T-cell (primary cell): ENCODE data around the gene PLA2R1. TPM values are rescaled to one million over a fixed set of nuclear protein-coding genes. Genes with fewer than 3 reads are reported as not detected.

ENCODE experiments used
- ATAC-seq, 4 experiments: fragments of 200-7000 bp in 3 of 4; fragments of 150-1000 bp in 1 of 4; cut with Tn5 transposase; replicated peaks in 1 of 4; 1 replicate in 3 of 4; 2 replicates in 1 of 4; pipeline ENCODE4 v1.10.0; 2021; ENCODE audit warnings: moderate library complexity in 3 of 4, mild to moderate bottlenecking in 2 of 4, moderate number of reproducible peaks in 1 of 4
- CTCF ChIA-PET, 2 donors: fragments of 300-600 bp; sonication (Branson Sonifier 250); formaldehyde crosslinking; loops; one replicate each; lab custom pipeline; 2022; ENCODE audit warnings: antibody characterized with exemption in 2 of 2; lab: Charles Lee
- POLR2A ChIA-PET, 2 donors: fragments of 300-600 bp; sonication (Branson Sonifier 250); formaldehyde crosslinking; loops; one replicate each; lab custom pipeline; 2022; ENCODE audit warnings: antibody characterized with exemption in 2 of 2; lab: Charles Lee
- DNase-seq, 35 experiments: peaks; one replicate each; pipeline versions ENCODE4 v3.0.0 to v3.0.0-alpha.2; 2013 to 2023
- H3K27ac ChIP-seq: one replicate; pipeline ENCODE4 v1.5.1; 2013; ENCODE audit warnings: low read length
- H3K27me3 ChIP-seq, 2 experiments: replicated peaks in 1 of 2; 1 replicate in 1 of 2; 2 replicates in 1 of 2; pipeline versions ENCODE4 v1.6.1 to v1.7.0; 2013; ENCODE audit warnings: low read length in 1 of 2, mixed read lengths in 1 of 2; ENCODE audit not compliant: control insufficient read depth in 2 of 2, insufficient read depth in 2 of 2; ENCODE audit errors: extremely low read depth in 1 of 2
- H3K36me3 ChIP-seq, 2 donors: 1 replicate in 1 of 2; 2 replicates in 1 of 2; pipeline versions ENCODE4 v1.6.1 to v1.7.0; 2013; ENCODE audit warnings: low read length in 1 of 2; ENCODE audit not compliant: control insufficient read depth in 2 of 2, insufficient read depth in 1 of 2; ENCODE audit errors: extremely low read depth in 1 of 2
- H3K4me1 ChIP-seq, 2 experiments: 1 replicate in 1 of 2; 2 replicates in 1 of 2; pipeline versions ENCODE4 v1.6.1 to v1.7.0; 2013; ENCODE audit warnings: low read length in 2 of 2, mixed read lengths in 1 of 2; ENCODE audit not compliant: insufficient read depth in 2 of 2, control insufficient read depth in 1 of 2; ENCODE audit errors: extremely low read depth in 1 of 2
- H3K4me3 ChIP-seq, 2 donors: 1 replicate in 1 of 2; 2 replicates in 1 of 2; pipeline versions ENCODE4 v1.5.1 to v1.7.0; 2013; ENCODE audit warnings: mild to moderate bottlenecking in 2 of 2, low read length in 1 of 2, moderate library complexity in 1 of 2; ENCODE audit not compliant: control insufficient read depth in 1 of 2; ENCODE audit errors: extremely low read depth in 1 of 2
- H3K9me3 ChIP-seq: 2 replicates; pipeline ENCODE4 v1.7.0; 2013
- H3K27ac Mint-ChIP-seq, 2 donors: one replicate each; pipeline ENCODE4 v1.8.0; 2020 to 2021; ENCODE audit warnings: mild to moderate bottlenecking in 2 of 2, mixed read lengths in 2 of 2
- H3K27me3 Mint-ChIP-seq, 2 donors: one replicate each; pipeline ENCODE4 v1.8.0; 2021 to 2022; ENCODE audit warnings: mixed read lengths in 2 of 2
- H3K36me3 Mint-ChIP-seq: one replicate; pipeline ENCODE4 v1.8.0; 2021; ENCODE audit warnings: mixed read lengths
- H3K4me1 Mint-ChIP-seq, 3 donors: one replicate each; pipeline ENCODE4 v1.8.0; 2020 to 2022; ENCODE audit warnings: mixed read lengths in 3 of 3, mild to moderate bottlenecking in 1 of 3
- H3K4me3 Mint-ChIP-seq, 3 donors: one replicate each; pipeline ENCODE4 v1.8.0; 2020 to 2022; ENCODE audit warnings: mild to moderate bottlenecking in 3 of 3, mixed read lengths in 3 of 3, moderate library complexity in 3 of 3
- H3K9me3 Mint-ChIP-seq, 3 donors: one replicate each; pipeline ENCODE4 v1.8.0; 2020 to 2022; ENCODE audit warnings: mixed read lengths in 3 of 3
- WGBS: methylation state at CpG from one replicate; pipeline ENCODE4 v1.1.5; 2013; ENCODE audit warnings: missing lambda C conversion rate; ENCODE audit not compliant: insufficient coverage; 5-methylcytosine and 5-hydroxymethylcytosine counted together
- total RNA-seq, 35 experiments: library from RNA in 6 of 35; stranded (reverse) in 6 of 35; fragments of 120-200 nt in 1 of 35; gene quantifications; one replicate each; pipeline versions ENCODE4 v1.2.1 to v1.2.4 and lab custom pipeline; 2013 to 2026

Gene PLA2R1
- total RNA-seq, 5 donors from 2014 or later (not counting 1 experiment from before 2014, with no cell fraction given): 0.20 TPM; not detected in 4

- ATAC-seq (no peak), DNase-seq (no peak)
- H3K27me3 Mint-ChIP-seq: no peaks in the 10 kb centered on the region
- Histone ChIP-seq H3K4me3 (no peak overlapping the region), H3K36me3 (peaks cover 0 to 15% of the 10 kb centered on the region in 2 donors), H3K27me3 (no peaks in the 10 kb centered on the region), H3K4me1 (peaks cover 0 to 3% of the 10 kb centered on the region in 2 experiments), H3K9me3 (no peaks in the 10 kb centered on the region), H3K27ac (no peak overlapping the region)
- ChIA-PET CTCF (interaction anchor here (0.5 to 1.3 kb wide), 2 partner anchors 22 to 83 kb away, joined by 3 to 5 read pairs; no protein-coding TSS in a partner anchor), POLR2A (no interaction called here)
- H3K27ac Mint-ChIP-seq: no peak overlapping the region
- peaks cover 49% of the 10 kb centered on the region for H3K36me3 Mint-ChIP-seq
- no CpG with 5 or more reads among the region's 5 CpGs for WGBS
- no peak overlapping the region for H3K4me3 Mint-ChIP-seq
- no peaks in the 10 kb centered on the region for H3K9me3 Mint-ChIP-seq
- H3K4me1 Mint-ChIP-seq: peaks cover 58 to 70% (median 62%) of the 10 kb centered on the region in 3 donors
Measured at GRCh38 chr2:159897720-159898119, 164.7 kb downstream of the PLA2R1 start.

DNA sequence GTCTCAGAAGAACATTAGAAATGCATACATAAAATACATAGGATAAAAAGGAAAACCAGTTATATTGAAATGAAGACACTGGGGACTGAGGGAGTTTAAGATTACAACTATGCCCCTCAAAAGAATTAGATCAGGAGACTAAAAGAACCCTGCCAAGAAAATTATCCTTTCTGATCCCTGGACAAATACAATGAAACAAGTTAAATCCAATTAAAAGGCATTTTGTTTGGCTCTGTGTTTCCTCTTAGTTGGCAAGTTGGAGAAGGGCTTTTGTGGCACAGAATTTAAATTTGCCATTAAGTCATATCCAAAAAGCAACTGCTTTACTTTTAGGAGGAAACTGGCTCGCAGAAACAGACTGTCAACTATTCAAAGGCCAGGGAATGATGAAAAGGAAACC, 165.3 kb downstream of the PLA2R1 start:
- no peak overlapping the region for H3K4me3 Mint-ChIP-seq
- Histone ChIP-seq H3K36me3 (peaks cover 0 to 13% of the 10 kb centered on the region in 2 donors), H3K4me3 (no peak overlapping the region), H3K9me3 (no peaks in the 10 kb centered on the region), H3K27me3 (no peaks in the 10 kb centered on the region), H3K4me1 (no peaks in the 10 kb centered on the region), H3K27ac (no peak overlapping the region)
- ChIA-PET POLR2A (no interaction called here), CTCF (no interaction called here)
- H3K4me1 Mint-ChIP-seq: peaks cover 58 to 71% (median 62%) of the 10 kb centered on the region in 3 donors
- no peak overlapping the region for H3K27ac Mint-ChIP-seq
- no peaks in the 10 kb centered on the region for H3K27me3 Mint-ChIP-seq
- no CpG with 5 or more reads among the region's 1 CpG for WGBS
- ATAC-seq: no peak
- peaks cover 55% of the 10 kb centered on the region for H3K36me3 Mint-ChIP-seq
- no peaks in the 10 kb centered on the region for H3K9me3 Mint-ChIP-seq
- no peak for DNase-seq

- ATAC-seq (peak in 1 of 4 experiments; percentile 57), DNase-seq (peak in 1 of 35 experiments; percentile 16)
- no peaks in the 10 kb centered on the region for H3K9me3 Mint-ChIP-seq
- no peaks in the 10 kb centered on the region for H3K27me3 Mint-ChIP-seq
- ChIA-PET POLR2A (no interaction called here), CTCF (interaction anchor here in 1 of 2 donors (0.6 to 1.2 kb wide), 2 partner anchors 26 to 1167 kb away, joined by 3 to 5 read pairs; no protein-coding TSS in a partner anchor)
- 57% methylated on average over 1 of the region's 4 CpGs for whole genome bisulfite sequencing
- peaks cover 59% of the 10 kb centered on the region for H3K36me3 Mint-ChIP-seq
- no peak overlapping the region for H3K27ac ChIP-seq
- no peak overlapping the region for H3K4me3 Mint-ChIP-seq
- H3K4me1 Mint-ChIP-seq: peaks cover 48 to 67% (median 52%) of the 10 kb centered on the region in 3 donors
- H3K4me3 ChIP-seq: no peak overlapping the region
- H3K27me3 ChIP-seq: no peaks in the 10 kb centered on the region
- H3K27ac Mint-ChIP-seq: no peak overlapping the region
- no peaks in the 10 kb centered on the region for H3K9me3 ChIP-seq
- no peaks in the 10 kb centered on the region for H3K4me1 ChIP-seq
- H3K36me3 ChIP-seq: peaks cover 3 to 19% of the 10 kb centered on the region in 2 donors
Measured at GRCh38 chr2:159895258-159896065, 167.0 kb downstream of the PLA2R1 start.

DNA sequence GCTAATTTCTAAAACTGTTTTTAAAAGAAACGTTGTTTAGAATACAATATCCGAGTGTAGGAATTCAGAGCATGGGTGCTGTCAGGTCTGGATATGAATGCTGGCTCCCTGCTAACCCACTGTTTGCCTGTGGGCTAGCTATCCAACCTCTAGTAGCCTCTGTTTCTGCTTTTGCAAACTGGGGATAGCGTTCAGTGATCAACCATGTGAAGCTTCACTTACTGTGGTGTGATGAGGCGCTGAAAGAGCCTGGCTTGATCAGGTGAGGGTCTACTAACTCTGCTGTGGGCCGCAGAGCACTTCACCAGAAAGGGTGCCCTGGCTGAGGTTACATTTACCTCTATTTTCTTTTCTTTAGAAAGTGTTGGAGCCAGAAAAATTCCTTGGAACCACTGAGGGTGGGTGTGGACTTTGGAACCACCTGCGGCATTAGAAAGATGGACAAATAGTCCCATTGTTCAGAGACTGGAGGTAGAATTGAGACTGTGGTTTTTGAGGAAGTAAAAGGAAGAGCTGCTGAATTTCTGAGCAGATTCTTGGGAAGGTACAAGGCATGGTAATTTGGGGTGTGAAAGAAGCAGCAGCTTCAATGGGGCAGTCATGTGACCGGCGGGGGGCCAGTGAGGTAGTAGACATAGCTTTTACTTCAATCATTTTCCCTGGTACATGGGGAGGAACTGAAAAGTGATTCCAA, 168.1 kb downstream of the PLA2R1 start:
- H3K4me3 Mint-ChIP-seq: no peak overlapping the region
- DNase-seq: no peak
- no peak overlapping the region for H3K27ac ChIP-seq
- no peaks in the 10 kb centered on the region for H3K27me3 ChIP-seq
- H3K27ac Mint-ChIP-seq: peak overlapping the region in 1 of 2 donors; percentile 1
- H3K9me3 ChIP-seq: no peaks in the 10 kb centered on the region
- H3K36me3 Mint-ChIP-seq: peaks cover 62% of the 10 kb centered on the region
- H3K4me1 Mint-ChIP-seq: peaks cover 48 to 67% (median 50%) of the 10 kb centered on the region in 3 donors
- H3K4me3 ChIP-seq: no peak overlapping the region
- H3K27me3 Mint-ChIP-seq: no peaks in the 10 kb centered on the region
- no peaks in the 10 kb centered on the region for H3K4me1 ChIP-seq
- ATAC-seq: no peak
- ChIA-PET CTCF (no interaction called here), POLR2A (interaction anchor here in 1 of 2 donors (0.6 kb wide), 1 partner anchor 32 kb away, joined by 5 read pairs; no protein-coding TSS in a partner anchor)
- no peaks in the 10 kb centered on the region for H3K9me3 Mint-ChIP-seq
- 92% methylated on average over 5 of the region's 8 CpGs for WGBS
- peaks cover 3 to 27% of the 10 kb centered on the region in 2 donors for H3K36me3 ChIP-seq

- no peak overlapping the region for H3K27ac ChIP-seq
- H3K36me3 ChIP-seq: peaks cover 3 to 21% of the 10 kb centered on the region in 2 donors
- ChIA-PET POLR2A (no interaction called here), CTCF (interaction anchor here in 1 of 2 donors (1.3 kb wide), 1 partner anchor 9 kb away, joined by 5 read pairs; no protein-coding TSS in a partner anchor)
- H3K9me3 ChIP-seq: no peaks in the 10 kb centered on the region
- H3K4me1 ChIP-seq: no peaks in the 10 kb centered on the region
- WGBS: 97% methylated on average over 5 of the region's 8 CpGs
- Mint-ChIP-seq H3K4me3 (no peak overlapping the region), H3K4me1 (peaks cover 39 to 60% (median 44%) of the 10 kb centered on the region in 3 donors), H3K36me3 (peaks cover 60% of the 10 kb centered on the region), H3K27ac (no peak overlapping the region), H3K9me3 (no peaks in the 10 kb centered on the region), H3K27me3 (no peaks in the 10 kb centered on the region)
- H3K4me3 ChIP-seq: no peak overlapping the region
- ATAC-seq (no peak), DNase-seq (no peak)
- H3K27me3 ChIP-seq: no peaks in the 10 kb centered on the region
Measured at GRCh38 chr2:159892990-159893810, 169.2 kb downstream of the PLA2R1 start.
